T-helper 1 cell treated with Interleukin-12 subunit alpha and Interleukin-12 subunit beta and Interleukin-4 antibody, amounts not matched to agents 30 μg/mL and 1 μg/mL, for 36 hours (primary cell): ENCODE results near the gene SEMA5B.

Experiments
- H3K27ac Mint-ChIP-seq: one replicate; pipeline ENCODE4 v1.8.0; 2021; ENCODE audit warnings: mild to moderate bottlenecking, mixed read lengths
- H3K27me3 Mint-ChIP-seq: one replicate; pipeline ENCODE4 v1.8.0; 2021; ENCODE audit warnings: low read depth, mixed read lengths
- H3K36me3 Mint-ChIP-seq: one replicate; pipeline ENCODE4 v1.8.0; 2021; ENCODE audit warnings: low read depth, mixed read lengths
- H3K4me1 Mint-ChIP-seq: one replicate; pipeline ENCODE4 v1.8.0; 2021; ENCODE audit warnings: low read depth, mixed read lengths
- H3K4me3 Mint-ChIP-seq: one replicate; pipeline ENCODE4 v1.8.0; 2021; ENCODE audit warnings: mild to moderate bottlenecking, moderate library complexity, mixed read lengths
- H3K9me3 Mint-ChIP-seq: one replicate; pipeline ENCODE4 v1.8.0; 2021; ENCODE audit warnings: mixed read lengths

SEMA5B gene

DNA sequence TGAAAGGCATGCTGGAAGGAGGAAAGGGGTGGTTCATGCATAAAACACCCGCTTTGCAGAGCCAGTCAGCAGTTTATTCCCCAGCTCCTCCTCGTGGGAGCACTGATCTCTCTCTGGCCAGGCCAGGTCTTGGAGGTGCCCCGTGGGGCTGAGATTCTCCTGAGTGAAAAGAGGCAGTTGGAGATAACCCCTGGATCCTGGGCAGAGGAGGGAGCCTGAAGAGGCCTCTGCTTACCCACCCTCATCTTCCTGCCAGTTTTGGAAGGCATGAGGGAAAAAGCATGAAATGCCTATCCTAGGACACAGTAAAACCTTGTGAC lies 108.3 kb downstream of the SEMA5B start:
- Mint-ChIP-seq H3K4me3 (no peak overlapping the region), H3K36me3 (no peaks in the 10 kb centered on the region), H3K27me3 (peaks cover 40% of the 10 kb centered on the region), H3K4me1 (peaks cover 2% of the 10 kb centered on the region), H3K27ac (no peak overlapping the region), H3K9me3 (no peaks in the 10 kb centered on the region)

DNA sequence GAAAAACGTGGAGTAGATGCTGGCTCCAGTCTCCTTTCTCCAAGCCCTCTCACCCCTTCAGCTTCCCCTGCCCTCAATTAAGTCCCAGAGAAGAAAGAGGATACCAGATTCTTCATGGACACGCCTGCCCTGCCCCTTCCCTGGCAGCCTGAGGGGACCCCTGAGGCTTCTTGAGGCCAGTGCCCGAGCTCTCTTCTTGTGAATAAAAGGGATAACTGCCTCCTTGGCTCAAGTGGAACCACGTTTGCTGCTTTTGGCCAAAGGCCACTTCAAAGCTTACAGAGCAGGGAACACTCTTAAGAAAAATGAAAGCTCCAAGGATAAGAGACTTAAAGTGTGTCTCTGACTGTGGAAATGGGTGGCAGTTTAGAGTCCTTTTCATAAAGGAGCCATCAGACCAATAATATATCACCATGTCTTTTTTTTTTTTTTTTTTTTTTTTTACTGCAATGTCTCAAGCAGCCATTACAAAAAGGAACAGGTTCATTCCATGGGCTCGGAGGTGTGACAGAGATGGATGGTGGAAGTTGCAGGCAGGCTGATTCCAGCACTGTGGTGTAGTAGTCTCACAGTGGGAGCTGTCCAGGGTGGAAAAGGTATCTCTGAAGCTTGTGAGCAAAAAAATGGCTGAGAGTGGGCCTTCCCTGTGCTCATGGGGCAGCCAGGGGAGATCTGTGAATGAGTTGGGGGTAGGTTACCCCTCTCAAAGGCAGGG lies 108.8 kb downstream of the SEMA5B start:
- Mint-ChIP-seq H3K27ac (no peak overlapping the region), H3K36me3 (no peaks in the 10 kb centered on the region), H3K4me3 (no peak overlapping the region), H3K9me3 (no peaks in the 10 kb centered on the region), H3K27me3 (peaks cover 45% of the 10 kb centered on the region), H3K4me1 (peaks cover 2% of the 10 kb centered on the region)

DNA sequence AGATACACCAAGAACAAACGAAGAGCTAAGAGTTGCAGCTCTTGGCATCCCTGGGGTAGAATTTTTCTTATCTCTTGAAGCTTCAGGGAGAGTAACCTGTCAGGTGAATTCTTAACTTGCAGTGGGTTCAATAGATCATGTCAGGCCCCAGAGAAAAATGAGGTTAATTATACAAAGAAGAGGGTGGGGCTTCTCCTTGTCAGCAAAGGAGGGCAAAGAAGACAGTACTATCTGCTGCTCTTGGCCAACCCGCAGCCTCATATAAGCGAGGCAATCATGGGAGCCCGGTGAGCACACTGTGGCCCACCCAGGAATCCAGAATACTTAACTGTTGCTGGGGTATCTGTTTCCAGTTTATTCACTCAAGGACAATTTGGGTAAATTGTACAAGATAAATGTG lies 110.2 kb downstream of the SEMA5B start:
- no peaks in the 10 kb centered on the region for H3K9me3 Mint-ChIP-seq
- H3K27ac Mint-ChIP-seq, result no peak overlapping the region
- H3K27me3 Mint-ChIP-seq, result peaks cover 46% of the 10 kb centered on the region
- H3K4me3 Mint-ChIP-seq, result no peak overlapping the region
- no peaks in the 10 kb centered on the region for H3K36me3 Mint-ChIP-seq
- H3K4me1 Mint-ChIP-seq, result peaks cover 2% of the 10 kb centered on the region

DNA sequence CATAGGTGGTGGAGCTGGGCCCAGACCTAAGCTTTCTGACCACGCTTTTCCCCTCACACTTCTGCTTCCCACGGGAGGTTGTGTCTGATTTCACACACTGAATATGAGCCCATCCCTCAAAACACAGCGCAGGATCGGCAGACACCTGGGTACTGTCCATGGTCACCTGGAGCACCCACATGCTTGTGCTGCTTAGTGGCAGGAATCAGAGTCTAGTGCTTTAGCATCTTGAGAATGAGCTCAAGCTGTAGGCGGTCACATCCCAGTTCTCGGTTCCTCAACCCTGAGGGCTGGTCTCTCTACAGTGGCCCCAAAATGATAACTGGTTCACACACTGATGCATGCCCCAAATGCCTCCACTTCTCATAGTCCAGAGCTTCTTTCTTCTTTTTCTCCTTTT lies 111.0 kb downstream of the SEMA5B start:
- H3K4me1 Mint-ChIP-seq, result peaks cover 2% of the 10 kb centered on the region

DNA sequence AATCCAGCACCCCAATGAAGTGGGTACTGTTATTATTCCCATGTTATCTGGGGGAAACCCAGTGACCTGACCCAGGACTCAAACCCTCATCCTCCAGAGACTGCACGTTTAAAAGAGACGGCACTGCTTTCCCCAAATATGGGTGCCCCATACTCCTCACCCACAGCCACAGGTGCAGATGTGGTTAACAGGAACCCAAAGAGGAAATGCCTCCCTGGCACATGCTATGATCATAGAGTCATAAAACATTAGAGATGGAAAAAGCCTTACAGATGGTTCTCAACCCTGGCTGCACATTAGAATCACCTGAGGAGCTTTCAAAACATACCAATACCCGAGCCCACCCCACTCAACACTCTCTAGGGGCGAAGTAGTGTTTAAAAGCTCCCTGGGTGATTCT lies 111.5 kb downstream of the SEMA5B start:
- Mint-ChIP-seq H3K4me1 (peaks cover 2% of the 10 kb centered on the region), H3K27ac (no peak overlapping the region), H3K27me3 (peaks cover 41% of the 10 kb centered on the region), H3K9me3 (no peaks in the 10 kb centered on the region), H3K36me3 (no peaks in the 10 kb centered on the region), H3K4me3 (no peak overlapping the region)

More for the DNA sequence above, 111.0 kb downstream of the SEMA5B start:
- no peaks in the 10 kb centered on the region for H3K36me3 Mint-ChIP-seq
- H3K9me3 Mint-ChIP-seq, result no peaks in the 10 kb centered on the region
- no peak overlapping the region for H3K27ac Mint-ChIP-seq
- peaks cover 46% of the 10 kb centered on the region for H3K27me3 Mint-ChIP-seq
- no peak overlapping the region for H3K4me3 Mint-ChIP-seq

DNA sequence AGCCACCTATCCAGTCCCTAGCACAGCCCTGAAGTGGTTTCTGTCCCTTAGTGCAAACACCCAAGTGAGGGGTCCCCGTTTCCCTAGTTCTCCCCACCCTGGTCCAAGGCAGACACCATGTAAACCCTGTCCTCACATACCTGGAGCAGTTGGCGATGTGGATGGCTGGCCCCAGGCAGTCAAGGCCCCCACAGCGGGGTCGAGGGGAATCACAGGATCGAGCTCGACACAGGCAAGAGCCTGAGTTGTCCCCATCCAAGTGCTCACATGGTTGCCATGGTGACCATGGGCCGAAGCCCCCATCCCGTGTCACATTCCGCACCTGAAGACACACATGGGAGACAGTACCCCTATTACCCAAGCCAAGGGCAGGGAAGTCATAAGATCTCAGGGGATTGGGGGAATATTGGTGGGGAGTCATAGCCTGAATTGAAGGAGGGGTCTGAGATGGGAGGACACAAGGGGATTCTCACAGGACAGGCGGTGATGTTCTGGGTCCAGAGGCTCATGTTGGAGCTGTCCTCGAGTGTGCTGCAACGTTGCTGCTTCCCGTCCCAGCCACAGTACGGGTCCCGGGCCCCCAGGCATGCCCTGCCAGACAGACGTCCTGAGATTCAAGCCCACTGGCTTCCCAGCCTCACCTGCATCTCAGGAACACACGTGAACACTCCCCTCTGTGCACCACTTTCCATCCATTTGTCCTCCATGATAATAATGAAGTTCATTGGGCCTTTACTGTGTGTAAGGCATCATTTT lies 112.1 kb downstream of the SEMA5B start:
- Mint-ChIP-seq H3K9me3 (no peaks in the 10 kb centered on the region), H3K4me3 (no peak overlapping the region), H3K4me1 (peaks cover 2% of the 10 kb centered on the region), H3K27me3 (peaks cover 35% of the 10 kb centered on the region), H3K27ac (no peak overlapping the region), H3K36me3 (no peaks in the 10 kb centered on the region)

DNA sequence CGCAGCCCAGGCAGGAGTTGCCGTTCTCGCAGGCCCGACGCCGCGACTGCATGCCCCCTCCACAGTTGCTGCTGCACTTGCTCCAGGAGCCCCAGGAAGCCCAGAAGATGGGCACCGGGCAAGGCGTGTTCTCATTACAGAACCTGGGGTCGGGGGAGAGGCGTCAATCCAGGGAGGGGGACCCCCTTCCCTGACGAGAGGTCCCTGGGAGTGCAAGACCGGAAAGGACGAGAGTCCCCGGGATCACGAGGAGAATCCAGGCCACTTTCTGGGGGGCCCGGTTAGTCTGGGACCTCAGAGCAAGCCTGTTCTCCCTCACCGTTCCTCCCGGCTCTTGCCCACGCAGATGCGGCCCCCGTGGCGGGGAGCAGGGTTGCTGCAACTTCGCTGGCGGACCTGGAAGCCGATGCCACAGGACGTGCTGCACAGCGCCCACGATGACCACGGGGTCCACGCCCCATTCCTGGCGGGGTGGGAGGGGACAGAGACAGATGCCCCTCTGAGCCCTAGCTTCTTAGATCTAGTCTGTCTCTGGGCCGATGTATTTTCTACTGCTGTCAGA lies 113.9 kb downstream of the SEMA5B start:
- H3K4me1 Mint-ChIP-seq, result peaks cover 2% of the 10 kb centered on the region
- no peak overlapping the region for H3K27ac Mint-ChIP-seq
- H3K9me3 Mint-ChIP-seq, result no peaks in the 10 kb centered on the region
- H3K4me3 Mint-ChIP-seq, result no peak overlapping the region
- H3K27me3 Mint-ChIP-seq, result peaks cover 26% of the 10 kb centered on the region
- H3K36me3 Mint-ChIP-seq, result no peaks in the 10 kb centered on the region

DNA sequence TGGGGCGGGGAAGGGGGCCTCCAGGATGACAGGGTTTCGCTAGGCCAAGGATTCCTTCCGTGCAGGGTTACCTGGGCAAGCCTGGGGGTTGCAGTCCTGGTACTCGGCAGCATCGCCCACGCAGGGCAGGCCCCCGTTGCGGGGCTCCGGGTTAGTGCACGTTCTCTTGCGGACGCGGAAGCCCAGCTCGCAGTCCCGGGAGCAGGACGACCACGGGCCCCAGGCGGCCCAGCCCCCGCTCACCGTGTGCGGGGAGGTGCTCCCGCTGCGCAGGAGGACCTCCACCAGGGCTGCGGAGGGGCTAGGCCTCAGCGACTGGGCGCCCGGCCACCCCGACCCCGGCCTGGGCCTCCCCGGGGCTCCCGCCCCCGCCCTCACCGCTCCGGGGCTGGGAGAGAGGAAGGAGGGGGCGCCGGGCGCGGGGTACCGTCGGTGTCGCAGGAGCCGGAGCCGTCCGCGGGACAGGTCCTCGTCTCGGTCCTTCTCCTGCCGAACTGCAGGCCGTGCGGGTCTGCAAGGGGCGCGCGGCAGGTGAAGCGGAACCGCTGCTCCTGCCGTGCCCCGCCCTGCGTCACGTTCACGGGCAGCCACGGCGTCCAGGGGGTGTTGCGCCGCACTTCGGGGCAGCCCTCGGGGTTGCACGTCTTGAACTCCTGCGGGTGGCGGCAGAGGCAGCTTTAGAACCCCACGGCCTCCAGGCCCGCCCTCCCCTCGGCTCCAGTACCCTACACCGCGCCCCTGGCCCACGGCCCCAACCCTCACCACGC lies 114.6 kb downstream of the SEMA5B start:
- no peak overlapping the region for H3K27ac Mint-ChIP-seq
- no peaks in the 10 kb centered on the region for H3K9me3 Mint-ChIP-seq
- no peak overlapping the region for H3K4me3 Mint-ChIP-seq
- peaks cover 2% of the 10 kb centered on the region for H3K4me1 Mint-ChIP-seq
- no peaks in the 10 kb centered on the region for H3K36me3 Mint-ChIP-seq
- H3K27me3 Mint-ChIP-seq, result peaks cover 26% of the 10 kb centered on the region

DNA sequence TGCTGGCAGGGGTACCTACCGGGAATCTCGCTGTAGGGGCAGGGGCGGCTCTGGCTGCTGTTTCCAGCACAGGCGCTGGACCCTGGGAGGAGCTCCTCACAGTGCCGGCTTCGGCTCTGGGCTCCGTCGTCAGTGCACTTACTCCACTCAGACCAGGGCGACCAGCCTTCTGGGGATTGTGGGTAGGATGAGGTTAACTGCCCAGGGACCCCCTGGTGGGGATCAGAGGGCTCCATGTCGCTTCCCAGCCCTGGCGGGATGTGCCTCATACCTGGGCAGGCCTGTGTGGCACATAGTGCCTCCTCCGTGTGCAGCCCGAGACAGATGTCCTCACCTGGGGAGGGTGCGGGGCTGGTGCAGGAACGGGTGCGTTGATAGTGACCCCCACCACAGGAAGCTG lies 115.7 kb downstream of the SEMA5B start:
- H3K27me3 Mint-ChIP-seq, result peaks cover 28% of the 10 kb centered on the region
- H3K4me3 Mint-ChIP-seq, result no peak overlapping the region
- H3K36me3 Mint-ChIP-seq, result no peaks in the 10 kb centered on the region
- peaks cover 2% of the 10 kb centered on the region for H3K4me1 Mint-ChIP-seq
- H3K27ac Mint-ChIP-seq, result no peak overlapping the region
- no peaks in the 10 kb centered on the region for H3K9me3 Mint-ChIP-seq

DNA sequence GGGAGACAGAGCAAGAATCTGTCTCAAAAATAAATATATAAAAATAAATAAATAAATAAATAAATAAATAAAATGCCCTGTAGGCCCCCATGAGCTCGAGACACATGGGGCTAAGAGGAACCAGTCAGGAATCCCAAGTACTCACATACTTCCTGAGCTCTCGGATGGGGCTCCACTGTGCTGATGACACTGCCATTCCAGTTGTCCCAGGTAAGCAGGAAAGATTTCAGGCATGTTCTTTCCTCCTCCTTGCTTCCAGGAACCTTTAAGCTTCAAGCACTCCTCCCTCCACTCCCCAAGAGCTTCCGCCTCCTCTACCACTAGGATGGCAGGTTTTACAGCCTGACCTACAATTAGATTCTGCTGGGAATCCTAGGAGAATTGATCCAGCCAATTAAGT lies 119.3 kb downstream of the SEMA5B start:
- no peaks in the 10 kb centered on the region for H3K4me1 Mint-ChIP-seq
- H3K27ac Mint-ChIP-seq, result no peak overlapping the region
- no peak overlapping the region for H3K4me3 Mint-ChIP-seq
- H3K27me3 Mint-ChIP-seq, result peaks cover 30% of the 10 kb centered on the region
- H3K36me3 Mint-ChIP-seq, result no peaks in the 10 kb centered on the region
- H3K9me3 Mint-ChIP-seq, result no peaks in the 10 kb centered on the region

DNA sequence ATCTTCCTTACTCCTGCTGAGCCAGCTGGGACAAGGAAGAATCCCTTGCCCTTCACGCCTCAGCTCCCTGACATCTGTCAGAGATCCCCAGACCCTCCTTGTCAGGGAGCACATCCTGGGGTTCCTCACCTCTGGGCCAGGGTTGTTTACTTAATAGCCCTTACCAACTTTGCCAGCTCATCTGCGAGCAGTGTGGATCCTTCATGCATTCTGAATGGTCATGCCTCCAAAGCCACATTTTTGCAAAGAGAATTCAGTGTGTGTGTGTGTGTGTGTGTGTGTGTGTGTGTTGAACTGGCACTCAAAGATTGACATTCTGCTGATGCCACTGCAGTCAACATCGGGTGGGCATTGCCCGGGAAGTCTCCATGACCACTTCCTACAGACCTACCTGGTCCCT lies 120.1 kb downstream of the SEMA5B start:
- Mint-ChIP-seq H3K27me3 (peaks cover 38% of the 10 kb centered on the region), H3K36me3 (no peaks in the 10 kb centered on the region), H3K9me3 (no peaks in the 10 kb centered on the region), H3K4me1 (no peaks in the 10 kb centered on the region), H3K4me3 (no peak overlapping the region), H3K27ac (no peak overlapping the region)

DNA sequence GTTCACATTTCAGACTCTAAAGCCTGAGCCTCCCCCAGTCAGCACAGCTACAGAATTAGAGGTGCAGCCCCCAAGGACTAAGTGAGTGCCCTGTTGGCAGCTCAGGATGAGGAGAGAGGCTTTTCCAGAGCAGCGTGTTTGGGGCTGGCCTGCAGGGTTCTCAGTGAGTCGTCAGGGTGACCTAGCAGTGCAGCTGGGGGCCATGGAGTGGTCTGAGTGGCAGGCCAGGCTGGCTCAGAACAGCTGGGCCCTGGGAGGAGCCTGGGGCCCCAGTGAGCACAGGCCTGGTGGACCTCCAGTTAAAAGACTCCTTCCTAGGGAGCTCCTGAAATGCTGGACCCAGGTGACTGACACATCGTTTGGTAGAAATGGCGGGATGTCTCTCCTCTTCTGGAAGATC lies 124.4 kb downstream of the SEMA5B start:
- H3K9me3 Mint-ChIP-seq, result no peaks in the 10 kb centered on the region
- no peaks in the 10 kb centered on the region for H3K4me1 Mint-ChIP-seq
- H3K4me3 Mint-ChIP-seq, result no peak overlapping the region
- H3K36me3 Mint-ChIP-seq, result no peaks in the 10 kb centered on the region
- H3K27me3 Mint-ChIP-seq, result peaks cover 45% of the 10 kb centered on the region
- H3K27ac Mint-ChIP-seq, result no peak overlapping the region

DNA sequence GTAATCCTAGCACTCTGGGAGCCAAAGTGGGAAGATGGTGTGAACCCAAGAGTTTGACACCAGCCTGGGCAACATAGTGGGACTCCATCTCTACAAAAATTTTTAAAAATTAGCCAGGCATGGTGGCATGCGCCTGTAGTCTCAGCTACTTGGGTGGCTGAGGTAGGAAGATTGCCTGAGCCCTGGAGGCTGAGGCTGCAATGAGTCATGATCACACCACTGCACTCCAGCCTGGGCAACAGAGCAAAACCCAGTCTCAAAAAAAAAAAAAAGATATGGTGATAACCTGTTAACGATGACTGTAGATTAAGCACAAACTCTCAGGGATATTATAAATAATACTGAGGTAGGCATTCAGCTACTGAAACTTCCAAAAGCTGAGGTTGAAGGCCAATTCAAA lies 125.2 kb downstream of the SEMA5B start:
- H3K27ac Mint-ChIP-seq, result no peak overlapping the region
- H3K27me3 Mint-ChIP-seq, result peaks cover 44% of the 10 kb centered on the region
- no peaks in the 10 kb centered on the region for H3K9me3 Mint-ChIP-seq
- no peak overlapping the region for H3K4me3 Mint-ChIP-seq
- H3K4me1 Mint-ChIP-seq, result no peaks in the 10 kb centered on the region
- no peaks in the 10 kb centered on the region for H3K36me3 Mint-ChIP-seq

DNA sequence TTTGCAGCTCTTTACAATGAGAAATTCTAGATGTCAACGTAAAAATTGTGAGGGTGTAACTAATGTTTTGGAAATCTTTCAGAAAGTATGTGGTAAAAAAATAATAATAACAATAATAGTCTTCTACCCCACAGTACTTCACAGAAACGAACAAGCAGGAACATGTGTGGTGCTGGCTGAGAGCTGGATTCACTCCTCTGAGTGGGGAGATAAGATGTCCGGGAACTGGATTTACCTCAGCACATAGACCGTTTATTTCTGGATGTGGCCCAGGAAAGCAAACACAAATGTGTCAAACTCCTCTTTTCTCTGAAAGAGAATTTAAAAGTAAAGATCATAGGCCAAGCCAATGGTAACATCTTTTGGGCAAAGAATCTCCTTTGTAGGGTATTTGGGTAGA lies 129.3 kb downstream of the SEMA5B start:
- Mint-ChIP-seq H3K4me1 (peaks cover 5% of the 10 kb centered on the region), H3K36me3 (no peaks in the 10 kb centered on the region), H3K27me3 (peaks cover 27% of the 10 kb centered on the region)

More for the DNA sequence above, 129.3 kb downstream of the SEMA5B start:
- Mint-ChIP-seq H3K4me3 (no peak overlapping the region), H3K9me3 (no peaks in the 10 kb centered on the region), H3K27ac (no peak overlapping the region)
